ENCODE data around the gene SPHKAP.

The SPHKAP gene

DNA sequence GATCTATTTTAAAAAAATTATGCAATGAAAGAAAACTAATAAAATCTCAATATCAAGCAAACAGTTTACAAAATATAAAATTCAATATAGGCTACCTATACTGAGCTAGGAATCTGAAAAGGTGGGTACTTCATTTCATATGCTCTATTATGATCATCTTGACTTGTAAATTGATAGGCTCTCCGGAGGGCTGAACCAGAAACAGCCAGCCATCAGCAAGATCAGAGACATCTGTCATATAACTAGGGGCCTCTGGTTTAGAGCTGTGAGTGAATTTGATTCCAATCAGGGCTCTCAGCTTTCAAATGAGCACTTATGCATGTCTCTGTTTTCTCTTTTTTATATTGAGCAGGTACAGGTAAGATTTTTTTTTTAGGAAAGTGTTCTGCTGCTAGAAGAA is 114.2 kb downstream of the SPHKAP start:
- Histone ChIP-seq H3K27me3 (ENCODE audit: insufficient read depth, low read length, poor library complexity, severe bottlenecking) (no peaks in the 10 kb centered on the region), H3K4me2 (ENCODE audit: low read depth, low read length, poor library complexity, severe bottlenecking) (no peak overlapping the region), H3K4me1 (ENCODE audit: insufficient read depth, low read length, poor library complexity, severe bottlenecking) (no peaks in the 10 kb centered on the region), H3K4me3 (ENCODE audit: low read length, poor library complexity, severe bottlenecking) (no peak overlapping the region), H3K9me2 (replicated peaks; ENCODE audit: low read depth, low read length) (no peaks in the 10 kb centered on the region), H2AFZ (ENCODE audit: low read length) (no peak overlapping the region), H3K36me3 (ENCODE audit: insufficient read depth, low read length) (no peaks in the 10 kb centered on the region), H3K9ac (ENCODE audit: low read depth, low read length, poor library complexity, severe bottlenecking) (no peak overlapping the region), H3K79me2 (ENCODE audit: insufficient read depth, low read length) (no peaks in the 10 kb centered on the region), H3F3A (ENCODE audit: low read depth) (no peaks in the 10 kb centered on the region), H3K9me3 (ENCODE audit: insufficient read depth, low read depth, low read length) (no peaks in the 10 kb centered on the region), H4K20me1 (ENCODE audit: insufficient read depth, low read length, poor library complexity, severe bottlenecking) (no peaks in the 10 kb centered on the region)
- TF ChIP-seq EZH2phosphoT487 (IDR thresholded peaks at IDR 0.05; ENCODE audit: borderline replicate concordance) = no peak
- TF ChIP-seq CTCF (conservative IDR thresholded peaks at IDR 0.05; ENCODE audit: low read length) = no peak

DNA sequence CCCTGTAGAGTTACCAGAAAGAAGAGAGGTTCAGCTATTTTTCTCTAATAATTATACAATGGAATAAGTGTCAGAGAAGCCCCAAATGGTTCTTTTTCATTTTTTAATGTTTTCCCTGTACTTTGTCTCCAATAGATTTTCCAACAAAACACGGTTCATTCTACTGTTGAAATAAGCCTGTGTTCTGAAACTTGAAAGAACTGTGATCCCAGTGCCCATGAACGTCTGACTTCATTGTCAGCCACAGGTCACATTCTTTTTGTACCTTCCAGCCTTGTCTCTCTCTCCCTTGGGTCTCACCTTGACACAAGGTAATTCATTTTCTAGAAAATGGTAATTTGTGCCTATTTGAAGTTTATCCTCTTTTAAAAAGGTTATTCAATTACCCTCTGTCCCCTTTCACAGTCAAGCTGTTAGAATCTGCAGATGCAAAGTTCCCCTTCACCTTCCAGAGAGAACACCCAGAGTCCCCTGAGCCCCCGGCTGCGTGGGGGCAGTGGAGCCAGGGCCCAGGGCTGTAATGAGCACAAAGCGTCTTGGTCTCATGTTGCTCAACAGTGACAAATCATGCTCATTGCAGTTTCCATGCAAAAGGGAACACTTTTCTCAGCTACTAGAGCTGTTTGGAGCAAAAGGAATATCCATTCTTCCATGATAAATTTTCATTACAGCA is 115.2 kb downstream of the SPHKAP start:
- Histone ChIP-seq H3K36me3 (ENCODE audit: insufficient read depth, low read length) (no peaks in the 10 kb centered on the region), H3K4me2 (ENCODE audit: low read depth, low read length, poor library complexity, severe bottlenecking) (no peak overlapping the region), H3K9me3 (ENCODE audit: insufficient read depth, low read depth, low read length) (no peaks in the 10 kb centered on the region), H3K79me2 (ENCODE audit: insufficient read depth, low read length) (no peaks in the 10 kb centered on the region), H3K9me2 (replicated peaks; ENCODE audit: low read depth, low read length) (no peaks in the 10 kb centered on the region), H3K9ac (ENCODE audit: low read depth, low read length, poor library complexity, severe bottlenecking) (no peak overlapping the region), H3K27me3 (ENCODE audit: insufficient read depth, low read length, poor library complexity, severe bottlenecking) (no peaks in the 10 kb centered on the region), H3F3A (ENCODE audit: low read depth) (no peaks in the 10 kb centered on the region), H2AFZ (ENCODE audit: low read length) (no peak overlapping the region), H3K4me3 (ENCODE audit: low read length, poor library complexity, severe bottlenecking) (no peak overlapping the region), H3K4me1 (ENCODE audit: insufficient read depth, low read length, poor library complexity, severe bottlenecking) (no peaks in the 10 kb centered on the region), H4K20me1 (ENCODE audit: insufficient read depth, low read length, poor library complexity, severe bottlenecking) (no peaks in the 10 kb centered on the region)
- TF ChIP-seq CTCF (conservative IDR thresholded peaks at IDR 0.05; ENCODE audit: low read length) (no peak), EZH2phosphoT487 (IDR thresholded peaks at IDR 0.05; ENCODE audit: borderline replicate concordance) (no peak)

- TF ChIP-seq EZH2phosphoT487 (IDR thresholded peaks at IDR 0.05; ENCODE audit: borderline replicate concordance) = no peak
- TF ChIP-seq CTCF (conservative IDR thresholded peaks at IDR 0.05; ENCODE audit: low read length) = no peak
- H3K4me3 ChIP-seq (ENCODE audit: low read length, poor library complexity, severe bottlenecking) = no peak overlapping the region
- H3K4me2 ChIP-seq (ENCODE audit: low read depth, low read length, poor library complexity, severe bottlenecking) = no peak overlapping the region
- no peaks in the 10 kb centered on the region for H4K20me1 ChIP-seq (ENCODE audit: insufficient read depth, low read length, poor library complexity, severe bottlenecking)
- no peak overlapping the region for H2AFZ ChIP-seq (ENCODE audit: low read length)
- H3K4me1 ChIP-seq (ENCODE audit: insufficient read depth, low read length, poor library complexity, severe bottlenecking) = no peaks in the 10 kb centered on the region
- no peaks in the 10 kb centered on the region for H3K36me3 ChIP-seq (ENCODE audit: insufficient read depth, low read length)
- no peaks in the 10 kb centered on the region for H3K27me3 ChIP-seq (ENCODE audit: insufficient read depth, low read length, poor library complexity, severe bottlenecking)
- H3K79me2 ChIP-seq (ENCODE audit: insufficient read depth, low read length) = no peaks in the 10 kb centered on the region
- no peak overlapping the region for H3K9ac ChIP-seq (ENCODE audit: low read depth, low read length, poor library complexity, severe bottlenecking)
- H3K9me3 ChIP-seq (ENCODE audit: insufficient read depth, low read depth, low read length) = no peaks in the 10 kb centered on the region
- no peaks in the 10 kb centered on the region for H3F3A ChIP-seq (ENCODE audit: low read depth)
- no peaks in the 10 kb centered on the region for H3K9me2 ChIP-seq (replicated peaks; ENCODE audit: low read depth, low read length)
Observed at GRCh38 chr2:228065686-228066085, 115.8 kb downstream of the SPHKAP start.

All from Loucy (cell line).